Fibroblast of mammary gland (primary cell): ENCODE results near the gene SH2D1B.

Source experiments
- DNase-seq: peaks from one replicate; pipeline ENCODE4 v3.0.0-alpha.2; 2010; ENCODE audit warnings: low read depth
- H3K4me3 ChIP-seq: 2 replicates; pipeline ENCODE4 v1.5.1; 2011; ENCODE audit warnings: low read depth, mild to moderate bottlenecking, low read length, moderate library complexity; ENCODE audit not compliant: control insufficient read depth
- CTCF ChIP-seq: conservative IDR thresholded peaks from 2 replicates; pipeline ENCODE4 v1.5.1; 2011; ENCODE audit warnings: low read depth, low read length, inconsistent platforms; ENCODE audit not compliant: control insufficient read depth, insufficient read depth

The SH2D1B gene

GRCh38 chr1:162385280-162385623 is 26.7 kb downstream of the SH2D1B start:
- H3K4me3 ChIP-seq: no peak overlapping the region
- TF ChIP-seq CTCF: no peak
- no peak for DNase-seq

- no peak overlapping the region for H3K4me3 ChIP-seq
- DNase-seq: no peak
- no peak for TF ChIP-seq CTCF
These were observed 27.2 kb downstream of the SH2D1B start for GRCh38 chr1:162384601-162385279.

- no peak for TF ChIP-seq CTCF
- no peak for DNase-seq
- no peak overlapping the region for H3K4me3 ChIP-seq
These were observed 27.8 kb downstream of the SH2D1B start for GRCh38 chr1:162384116-162384515.

- H3K4me3 ChIP-seq: no peak overlapping the region
- no peak for TF ChIP-seq CTCF
- DNase-seq: no peak
These were observed 28.4 kb downstream of the SH2D1B start for GRCh38 chr1:162383516-162383915.

GRCh38 chr1:162383091-162383490 is 28.8 kb downstream of the SH2D1B start:
- TF ChIP-seq CTCF: no peak
- DNase-seq: no peak
- no peak overlapping the region for H3K4me3 ChIP-seq

GRCh38 chr1:162381941-162382750 is 29.8 kb downstream of the SH2D1B start:
- DNase-seq: no peak
- TF ChIP-seq CTCF: no peak
- no peak overlapping the region for H3K4me3 ChIP-seq
